CD14-positive monocyte (primary cell): ENCODE results near the gene CCDC167. TPM values are rescaled to one million over a fixed set of nuclear protein-coding genes. Genes with fewer than 3 reads are reported as not detected.

Experiments
- DNase-seq, 3 donors: peaks; one replicate each; pipeline ENCODE4 v3.0.0-alpha.2; 2011 to 2022
- H2AFZ ChIP-seq: 2 replicates; pipeline ENCODE4 v1.6.0; 2012; ENCODE audit warnings: mild to moderate bottlenecking, low read depth, low read length, inconsistent platforms; ENCODE audit not compliant: insufficient read depth, poor library complexity, severe bottlenecking
- H3K27ac ChIP-seq, 2 donors: 1 replicate in 1 of 2; 2 replicates in 1 of 2; pipeline ENCODE4 v1.5.1; 2012 to 2013; ENCODE audit warnings: low read length in 2 of 2, control low read depth in 1 of 2, inconsistent platforms in 1 of 2, low read depth in 1 of 2, mild to moderate bottlenecking in 1 of 2
- H3K27me3 ChIP-seq, 2 donors: one replicate each; pipeline versions ENCODE4 v1.6.0 to v1.6.1; 2011 to 2013; ENCODE audit warnings: low read length in 2 of 2; ENCODE audit not compliant: control insufficient read depth in 2 of 2, insufficient read depth in 2 of 2
- H3K36me3 ChIP-seq, 2 donors: replicated peaks in 1 of 2; 1 replicate in 1 of 2; 2 replicates in 1 of 2; pipeline versions ENCODE4 v1.5.1 to v1.6.1; 2012 to 2013; ENCODE audit warnings: low read length in 2 of 2, control low read depth in 1 of 2, inconsistent platforms in 1 of 2, mild to moderate bottlenecking in 1 of 2; ENCODE audit not compliant: insufficient read depth in 2 of 2, control insufficient read depth in 1 of 2
- H3K4me1 ChIP-seq, 2 donors: 1 replicate in 1 of 2; 2 replicates in 1 of 2; pipeline versions ENCODE4 v1.5.1 to v1.6.1; 2012 to 2013; ENCODE audit warnings: low read length in 2 of 2, control low read depth in 1 of 2, inconsistent platforms in 1 of 2, mild to moderate bottlenecking in 1 of 2, moderate library complexity in 1 of 2; ENCODE audit not compliant: insufficient read depth in 2 of 2, control insufficient read depth in 1 of 2
- H3K4me2 ChIP-seq: replicated peaks from 2 replicates; pipeline ENCODE3; 2012; ENCODE audit warnings: low read length, moderate library complexity, mild to moderate bottlenecking; ENCODE audit not compliant: poor library complexity, severe bottlenecking; ENCODE audit errors: extremely low read depth
- H3K4me3 ChIP-seq, 3 experiments: fragments of 200-600 bp in 1 of 3; sonication (generic) in 1 of 3; replicated peaks in 1 of 3; 1 replicate in 2 of 3; 2 replicates in 1 of 3; pipeline ENCODE4 v1.5.1; 2011 to 2013; ENCODE audit warnings: low read length in 3 of 3, mild to moderate bottlenecking in 3 of 3, control low read depth in 2 of 3, low read depth in 2 of 3, inconsistent platforms in 1 of 3, moderate library complexity in 1 of 3
- H3K79me2 ChIP-seq: 2 replicates; pipeline ENCODE4 v1.6.0; 2012; ENCODE audit warnings: mild to moderate bottlenecking, control low read depth, inconsistent platforms, low read length, moderate library complexity; ENCODE audit not compliant: insufficient read depth
- H3K9ac ChIP-seq: 2 replicates; pipeline ENCODE4 v1.6.0; 2017; ENCODE audit warnings: low read length, mild to moderate bottlenecking; ENCODE audit not compliant: insufficient read depth, poor library complexity, severe bottlenecking
- H3K9me3 ChIP-seq, 2 donors: replicated peaks in 1 of 2; 1 replicate in 1 of 2; 2 replicates in 1 of 2; pipeline versions ENCODE4 v1.5.1 to v1.6.1; 2012 to 2013; ENCODE audit warnings: low read length in 2 of 2, control low read depth in 1 of 2; ENCODE audit not compliant: control insufficient read depth in 1 of 2, insufficient read depth in 1 of 2
- H4K20me1 ChIP-seq: 2 replicates; pipeline ENCODE4 v1.6.0; 2012; ENCODE audit warnings: mild to moderate bottlenecking, low read length, control low read depth, moderate library complexity; ENCODE audit not compliant: insufficient read depth
- H3K27ac Mint-ChIP-seq, 7 donors: one replicate each; pipeline ENCODE4 v1.8.0; 2020; ENCODE audit warnings: mild to moderate bottlenecking in 7 of 7, mixed read lengths in 7 of 7, moderate library complexity in 6 of 7, inconsistent platforms in 2 of 7
- H3K27me3 Mint-ChIP-seq, 3 donors: one replicate each; pipeline ENCODE4 v1.8.0; 2021 to 2022; ENCODE audit warnings: low read depth in 3 of 3, mild to moderate bottlenecking in 3 of 3, mixed read lengths in 3 of 3, moderate library complexity in 3 of 3, inconsistent platforms in 1 of 3
- H3K36me3 Mint-ChIP-seq, 2 donors: one replicate each; pipeline ENCODE4 v1.8.0; 2020; ENCODE audit warnings: mixed read lengths in 2 of 2, inconsistent platforms in 1 of 2, mild to moderate bottlenecking in 1 of 2
- H3K4me1 Mint-ChIP-seq: one replicate; pipeline ENCODE4 v1.8.0; 2020; ENCODE audit warnings: mild to moderate bottlenecking, mixed read lengths
- H3K4me3 Mint-ChIP-seq, 2 donors: one replicate each; pipeline ENCODE4 v1.8.0; 2020; ENCODE audit warnings: mild to moderate bottlenecking in 2 of 2, mixed read lengths in 2 of 2, moderate library complexity in 1 of 2
- H3K9me3 Mint-ChIP-seq, 7 donors: one replicate each; pipeline ENCODE4 v1.8.0; 2020 to 2022; ENCODE audit warnings: mixed read lengths in 7 of 7, mild to moderate bottlenecking in 6 of 7, moderate library complexity in 6 of 7, inconsistent platforms in 2 of 7
- WGBS: methylation state at CpG from one replicate; pipeline ENCODE4 v1.1.5; 2013; ENCODE audit warnings: missing lambda C conversion rate; ENCODE audit not compliant: insufficient coverage; 5-methylcytosine and 5-hydroxymethylcytosine counted together
- intact Hi-C, 2 donors: fragments of 100-400 bp; cut with micrococcal nuclease; formaldehyde crosslinking; loops; one replicate each; pipeline versions ENCODE4 v1.15.0 to v1.15.1; 2023
- polyA plus RNA-seq, 3 donors: library from polyadenylated mRNA; depleted of rRNA in 1 of 3; unstranded in 2 of 3; stranded (reverse) in 1 of 3; fragments of 300-500 nt in 2 of 3; fragments of >200 nt in 1 of 3; fragmentation: Illumina TruSeq in 2 of 3; gene quantifications; 1 replicate in 2 of 3; 2 replicates in 1 of 3; pipeline ENCODE4 v1.2.3, GENCODE V29; 2012 to 2021
- TF ChIP-seq, protein P1 (sequence below): fragments of 200-600 bp; IDR thresholded peaks from one replicate; pipeline ENCODE4 v1.8.0; 2022; ENCODE audit warnings: antibody characterized with exemption, mild to moderate bottlenecking

Gene CCDC167
- polyA plus RNA-seq, 3 donors: 12.5 to 22.9 (median 20.7) TPM

DNA sequence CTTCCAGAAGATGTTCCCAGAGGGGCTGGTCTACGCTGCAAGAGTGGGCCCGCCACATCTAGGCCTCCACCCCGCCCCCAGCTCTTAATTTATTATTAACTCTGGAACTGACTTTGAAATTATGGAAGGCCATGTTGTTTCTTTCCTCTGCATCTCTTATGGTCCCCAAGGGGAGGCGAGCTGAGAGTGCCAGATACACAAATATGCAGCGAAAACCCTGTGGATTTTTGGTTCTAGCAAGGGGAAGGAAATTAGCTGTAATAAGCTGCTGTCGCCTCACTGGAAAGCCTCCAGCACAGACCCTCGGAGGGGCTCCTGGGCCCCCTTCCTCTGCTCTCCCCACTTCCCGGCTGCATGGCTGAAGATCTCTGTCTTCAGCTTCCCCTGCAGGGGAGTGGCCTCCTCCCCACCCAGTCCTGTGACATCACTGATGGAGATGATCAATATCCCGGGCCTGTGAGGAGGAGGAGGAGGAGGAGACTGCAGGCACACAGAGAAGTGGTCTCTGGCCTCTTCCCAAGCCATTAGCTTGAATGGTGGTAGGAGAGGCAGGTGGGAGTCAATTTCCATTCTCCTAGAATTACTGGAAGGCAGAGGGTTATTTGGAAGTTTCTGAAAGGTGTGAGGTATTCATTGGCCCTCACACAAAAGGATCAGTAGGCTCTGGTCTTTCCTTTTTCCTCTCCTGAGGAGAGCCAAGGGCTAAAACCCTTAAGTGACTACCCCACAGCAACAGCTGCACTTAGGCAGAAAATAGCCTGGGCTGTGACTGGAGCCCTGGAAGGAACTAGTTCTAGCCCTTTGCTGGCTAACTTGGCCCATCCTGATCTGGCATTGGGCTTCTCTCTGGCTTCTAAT is 39.7 kb upstream of the CCDC167 start:
- Histone ChIP-seq H3K4me2 (no peak overlapping the region), H3K4me3 (no peak overlapping the region), H3K27me3 (peaks cover 24 to 44% of the 10 kb centered on the region in 2 donors), H3K9ac (no peak overlapping the region), H3K4me1 (peaks cover 0 to 7% of the 10 kb centered on the region in 2 donors), H2AFZ (no peak overlapping the region), H3K36me3 (no peaks in the 10 kb centered on the region), H3K79me2 (no peaks in the 10 kb centered on the region), H3K27ac (no peak overlapping the region), H3K9me3 (peaks cover 0 to 12% of the 10 kb centered on the region in 2 donors), H4K20me1 (no peaks in the 10 kb centered on the region)
- TF ChIP-seq, protein P1, sequence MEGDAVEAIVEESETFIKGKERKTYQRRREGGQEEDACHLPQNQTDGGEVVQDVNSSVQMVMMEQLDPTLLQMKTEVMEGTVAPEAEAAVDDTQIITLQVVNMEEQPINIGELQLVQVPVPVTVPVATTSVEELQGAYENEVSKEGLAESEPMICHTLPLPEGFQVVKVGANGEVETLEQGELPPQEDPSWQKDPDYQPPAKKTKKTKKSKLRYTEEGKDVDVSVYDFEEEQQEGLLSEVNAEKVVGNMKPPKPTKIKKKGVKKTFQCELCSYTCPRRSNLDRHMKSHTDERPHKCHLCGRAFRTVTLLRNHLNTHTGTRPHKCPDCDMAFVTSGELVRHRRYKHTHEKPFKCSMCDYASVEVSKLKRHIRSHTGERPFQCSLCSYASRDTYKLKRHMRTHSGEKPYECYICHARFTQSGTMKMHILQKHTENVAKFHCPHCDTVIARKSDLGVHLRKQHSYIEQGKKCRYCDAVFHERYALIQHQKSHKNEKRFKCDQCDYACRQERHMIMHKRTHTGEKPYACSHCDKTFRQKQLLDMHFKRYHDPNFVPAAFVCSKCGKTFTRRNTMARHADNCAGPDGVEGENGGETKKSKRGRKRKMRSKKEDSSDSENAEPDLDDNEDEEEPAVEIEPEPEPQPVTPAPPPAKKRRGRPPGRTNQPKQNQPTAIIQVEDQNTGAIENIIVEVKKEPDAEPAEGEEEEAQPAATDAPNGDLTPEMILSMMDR: no peak
- Mint-ChIP-seq H3K4me3 (no peak overlapping the region), H3K27ac (no peak overlapping the region), H3K4me1 (peaks cover 4% of the 10 kb centered on the region), H3K27me3 (peaks cover 52 to 57% (median 54%) of the 10 kb centered on the region in 3 donors), H3K36me3 (no peaks in the 10 kb centered on the region), H3K9me3 (peaks cover 0 to 5% (median 0%) of the 10 kb centered on the region in 7 donors)
- intact Hi-C loops: no loop called here
- no CpG with 5 or more reads among the region's 9 CpGs for WGBS
- DNase-seq: no peak

DNA sequence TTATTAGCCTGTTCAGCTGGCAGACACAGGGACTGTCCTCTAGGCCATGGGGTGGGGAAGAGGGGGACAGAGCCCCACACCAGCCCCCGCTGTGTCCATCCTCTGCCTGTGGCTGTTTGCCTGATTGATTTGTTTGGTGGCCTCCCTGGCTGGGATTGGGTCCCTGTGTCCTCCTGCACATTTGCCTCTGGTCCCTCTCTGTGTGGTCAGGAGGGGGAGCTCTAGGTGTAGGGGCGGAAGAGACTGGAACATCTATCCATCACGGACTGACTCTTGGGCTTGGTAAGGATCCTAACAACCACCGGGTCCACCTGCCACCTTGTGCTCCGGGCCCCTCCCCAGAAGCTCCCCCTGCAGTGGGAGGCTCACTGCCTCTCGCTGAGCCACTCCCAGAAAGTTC is 38.4 kb upstream of the CCDC167 start:
- Mint-ChIP-seq H3K27ac (peak overlapping the region in 1 of 7 donors; percentile 54), H3K36me3 (no peaks in the 10 kb centered on the region), H3K4me3 (peak overlapping the region in 1 of 2 donors; percentile 46), H3K9me3 (peaks cover 0 to 5% (median 0%) of the 10 kb centered on the region in 7 donors), H3K27me3 (peaks cover 62 to 67% (median 67%) of the 10 kb centered on the region in 3 donors), H3K4me1 (peaks cover 4% of the 10 kb centered on the region)
- Histone ChIP-seq H3K79me2 (no peaks in the 10 kb centered on the region), H3K4me2 (no peak overlapping the region), H3K9ac (no peak overlapping the region), H4K20me1 (no peaks in the 10 kb centered on the region), H3K27ac (no peak overlapping the region), H3K4me1 (peaks cover 0 to 7% of the 10 kb centered on the region in 2 donors), H3K36me3 (no peaks in the 10 kb centered on the region), H3K4me3 (no peak overlapping the region), H3K9me3 (peaks cover 0 to 12% of the 10 kb centered on the region in 2 donors), H2AFZ (no peak overlapping the region), H3K27me3 (peaks cover 27 to 55% of the 10 kb centered on the region in 2 donors)
- no peak for DNase-seq
- intact Hi-C loops: no loop called here
- WGBS: 84% methylated on average over 6 of the region's 6 CpGs
- TF ChIP-seq, protein P1: no peak
